C1 segment of cervical spinal cord (tissue), 14 donors: ENCODE results near the gene CLEC17A.

Experiments
- DNase-seq, 14 donors: peaks; one replicate each; lab custom pipeline; 2025; lab: John Stamatoyannopoulos, UW

CLEC17A gene

DNA sequence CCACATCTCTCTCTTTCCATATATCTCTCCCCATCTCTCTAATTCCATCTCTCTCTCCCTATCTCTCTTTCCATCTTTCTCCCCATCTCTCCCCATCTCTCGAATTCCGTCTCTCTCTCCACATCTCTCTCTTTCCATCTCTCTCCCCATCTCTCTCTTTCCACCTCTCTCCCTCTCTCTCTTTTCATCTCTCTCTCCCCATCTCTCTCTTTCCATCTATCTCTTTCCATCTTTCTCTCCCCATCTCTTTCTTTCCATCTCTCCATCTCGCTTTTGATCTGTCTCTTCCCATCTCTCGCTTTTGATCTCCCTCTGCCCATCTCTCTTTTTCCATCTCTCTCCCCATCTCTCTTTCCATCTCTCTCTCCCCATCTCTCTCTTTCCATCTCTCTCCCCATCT, 66.1 kb downstream of the CLEC17A start:
- no peak for DNase-seq

DNA sequence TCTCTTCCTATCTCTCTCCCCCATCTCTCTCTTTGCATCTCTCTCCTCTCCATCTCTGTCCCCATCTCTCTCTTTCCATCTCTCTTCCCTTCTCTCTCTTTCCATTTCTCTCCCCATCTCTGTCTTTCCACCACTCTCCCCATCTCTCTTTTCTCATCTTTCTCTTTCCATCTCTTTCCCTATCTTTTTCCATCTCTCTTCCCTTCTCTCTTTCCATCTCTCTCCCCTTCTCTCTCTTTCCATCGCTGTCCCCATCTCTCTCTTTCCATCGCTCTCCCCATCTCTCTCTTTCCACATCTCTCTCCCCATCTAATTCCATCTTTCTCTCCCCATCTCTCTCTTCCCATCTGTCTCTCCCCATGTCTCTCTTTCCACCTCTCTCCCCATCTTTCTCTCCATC, 67.3 kb downstream of the CLEC17A start:
- DNase-seq: no peak

- no peak for DNase-seq
Measured at GRCh38 chr19:14654786-14655560, 72.1 kb downstream of the CLEC17A start.

DNA sequence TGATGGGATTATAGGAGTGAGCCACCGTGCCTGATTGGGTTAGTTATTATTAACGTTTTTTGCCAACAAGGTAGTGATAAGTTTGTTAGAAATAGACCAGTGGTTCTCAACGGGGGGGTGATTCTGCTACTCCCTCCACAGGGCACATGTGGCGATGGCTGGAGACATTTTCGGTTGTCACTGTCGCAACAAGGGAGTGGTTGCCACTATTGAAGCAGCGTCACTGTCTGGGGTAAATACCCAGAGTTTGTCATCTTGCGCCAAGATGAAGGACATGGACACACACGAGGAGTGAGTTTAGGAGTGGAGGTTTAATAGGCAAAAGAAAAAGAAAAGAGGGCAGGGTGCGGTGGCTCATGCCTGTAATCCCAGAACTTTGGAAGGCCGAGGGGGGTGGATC, 72.8 kb downstream of the CLEC17A start:
- DNase-seq: no peak

DNA sequence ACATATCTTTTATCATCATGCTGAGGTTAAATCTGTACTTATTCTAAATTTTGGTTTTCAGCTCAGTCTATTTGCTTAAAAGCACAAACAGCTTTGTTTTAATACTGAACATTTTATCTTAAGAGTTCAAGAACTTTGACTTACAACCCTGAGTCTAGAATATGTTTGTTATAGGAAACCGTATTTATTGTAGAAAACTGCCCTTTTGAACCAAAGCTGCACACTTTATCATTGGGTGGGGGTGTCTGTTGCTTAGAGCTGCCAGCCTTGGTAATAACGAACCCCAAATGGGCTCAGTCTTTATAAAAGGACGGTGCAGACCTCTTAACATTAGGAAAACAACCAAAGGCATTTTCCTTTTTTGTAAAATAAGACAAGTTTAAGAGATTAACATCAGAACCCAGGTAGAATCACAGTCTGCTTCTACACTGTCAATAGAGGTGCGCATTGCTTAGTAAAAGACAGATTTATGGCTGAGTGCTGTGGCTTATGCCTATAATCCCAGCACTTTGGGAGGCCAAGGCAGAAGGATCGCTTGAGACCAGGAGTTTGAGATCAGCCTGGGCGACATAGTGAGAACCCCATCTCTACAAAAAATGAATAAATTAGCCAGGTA, 77.1 kb downstream of the CLEC17A start:
- DNase-seq: no peak

- no peak for DNase-seq
Measured at GRCh38 chr19:14661372-14661924, 78.6 kb downstream of the CLEC17A start.
